Large intestine (tissue), 3 donors: Measurements from ENCODE around the gene GALNT1. TPM values are rescaled to one million over a fixed set of nuclear protein-coding genes. Genes with fewer than 3 reads are reported as not detected.

ENCODE experiments used
- DNase-seq, 2 donors: peaks; one replicate each; pipeline versions ENCODE4 v3.0.0 to v3.0.0-alpha.2; 2013
- H3K27ac ChIP-seq: one replicate; pipeline ENCODE4 v1.5.1; 2013; ENCODE audit warnings: low read length
- H3K27me3 ChIP-seq: 2 replicates; pipeline ENCODE4 v1.6.1; 2013; ENCODE audit warnings: low read length; ENCODE audit not compliant: control insufficient read depth, insufficient read depth
- H3K36me3 ChIP-seq: 2 replicates; pipeline ENCODE4 v1.6.1; 2013; ENCODE audit warnings: low read length; ENCODE audit not compliant: control insufficient read depth, insufficient read depth
- H3K4me1 ChIP-seq: one replicate; pipeline ENCODE4 v1.6.1; 2013; ENCODE audit warnings: low read length; ENCODE audit not compliant: control insufficient read depth, insufficient read depth
- H3K4me3 ChIP-seq: one replicate; pipeline ENCODE4 v1.5.1; 2013; ENCODE audit warnings: low read length
- H3K9me3 ChIP-seq: one replicate; pipeline ENCODE4 v1.6.1; 2013; ENCODE audit warnings: mild to moderate bottlenecking, low read depth, low read length, moderate library complexity; ENCODE audit not compliant: control insufficient read depth
- WGBS: methylation state at CpG from one replicate; pipeline ENCODE4 v1.1.5; 2013; ENCODE audit warnings: low lambda C conversion rate; ENCODE audit not compliant: insufficient coverage; 5-methylcytosine and 5-hydroxymethylcytosine counted together
- polyA plus RNA-seq: library from polyadenylated mRNA; unstranded; fragments of 120-200 nt; gene quantifications from one replicate; pipeline ENCODE4 v1.2.1, GENCODE V29; 2013

The GALNT1 gene
- polyA plus RNA-seq, 1 donor = 124 TPM

DNA sequence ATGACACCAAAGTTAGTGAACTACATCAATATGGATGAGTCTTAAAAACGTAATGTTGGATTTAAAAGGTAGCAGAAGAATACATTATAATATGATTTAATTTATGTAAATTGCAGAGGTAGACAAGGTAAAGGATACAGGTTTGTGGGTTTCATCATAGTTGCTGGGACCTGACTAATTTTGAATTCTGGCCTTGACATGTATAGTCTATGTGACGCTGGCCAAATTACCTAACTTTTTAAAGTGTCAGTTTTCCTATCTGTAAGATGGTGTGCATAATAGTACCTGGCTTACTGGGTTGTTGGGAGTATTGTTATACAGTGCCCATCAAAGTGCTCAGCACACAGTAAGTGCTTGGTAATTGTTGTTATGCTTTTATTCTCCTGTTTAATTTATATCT lies 34.5 kb downstream of the GALNT1 start:
- no peak overlapping the region for H3K4me3 ChIP-seq
- no peaks in the 10 kb centered on the region for H3K27me3 ChIP-seq
- no peak overlapping the region for H3K27ac ChIP-seq
- no peak for DNase-seq
- H3K9me3 ChIP-seq = no peaks in the 10 kb centered on the region
- peaks cover 10% of the 10 kb centered on the region for H3K4me1 ChIP-seq
- no peaks in the 10 kb centered on the region for H3K36me3 ChIP-seq
- 100% methylated on average over 1 of the region's 2 CpGs for WGBS

DNA sequence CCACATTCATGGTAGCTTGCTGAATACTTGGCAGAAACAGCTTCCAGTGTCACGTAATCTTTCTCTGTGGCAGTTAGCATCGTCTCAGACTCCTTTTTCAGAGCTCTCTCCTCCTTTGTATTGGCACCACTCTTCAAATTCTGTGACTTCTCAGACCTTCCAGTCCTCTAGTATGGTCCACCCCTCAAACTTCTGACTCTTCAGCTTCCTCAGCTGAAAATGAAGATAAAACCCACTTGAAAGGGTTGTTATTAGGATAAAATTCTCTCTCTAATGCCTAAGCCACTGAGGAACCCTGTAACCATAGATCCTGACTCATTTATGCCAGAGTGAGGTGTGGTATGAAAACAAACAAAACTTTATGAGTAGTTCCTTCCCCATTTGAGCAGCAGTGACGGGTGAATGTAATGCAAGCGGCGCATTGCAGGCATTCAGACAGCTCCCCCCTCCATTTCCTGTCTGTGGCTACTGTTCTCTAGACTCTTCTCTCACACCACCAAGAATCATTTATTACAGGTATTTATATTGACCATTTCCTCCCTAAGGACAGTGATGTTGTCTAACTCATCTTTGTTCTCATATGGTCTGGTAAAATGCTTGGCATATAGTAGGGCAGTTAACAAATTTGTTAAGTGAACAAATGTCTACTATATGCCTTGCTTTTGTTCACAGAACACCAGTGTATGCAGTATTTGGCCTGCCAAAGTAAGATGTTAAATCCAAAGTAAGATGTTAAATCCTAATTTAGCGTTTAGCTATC lies 35.3 kb downstream of the GALNT1 start:
- peaks cover 10% of the 10 kb centered on the region for H3K4me1 ChIP-seq
- H3K4me3 ChIP-seq = no peak overlapping the region
- no peaks in the 10 kb centered on the region for H3K27me3 ChIP-seq
- H3K27ac ChIP-seq = peak overlapping the region; percentile 22
- H3K36me3 ChIP-seq = no peaks in the 10 kb centered on the region
- no peaks in the 10 kb centered on the region for H3K9me3 ChIP-seq
- DNase-seq = peak; percentile 18 to 61
- WGBS = 75% methylated on average over 1 of the region's 6 CpGs

DNA sequence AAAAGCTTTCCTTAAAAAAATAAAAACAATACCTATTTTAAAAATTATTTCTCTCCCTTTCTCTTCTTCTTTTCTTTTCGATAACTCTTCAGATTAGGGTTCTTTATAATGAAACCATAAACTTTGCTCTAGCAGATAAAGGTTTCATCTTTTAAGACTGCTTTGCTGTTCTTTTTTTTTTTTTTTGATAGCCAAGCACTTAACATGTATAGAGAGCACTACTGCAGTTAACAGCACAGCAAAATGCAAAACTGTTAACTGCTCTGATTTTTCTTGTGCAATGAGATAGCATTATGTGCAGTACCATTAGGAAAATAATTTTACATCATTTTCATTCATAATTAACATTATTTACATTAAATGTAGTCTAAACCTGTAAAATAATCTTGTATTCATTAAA lies 36.3 kb downstream of the GALNT1 start:
- Histone ChIP-seq H3K4me3 (no peak overlapping the region), H3K4me1 (peaks cover 10% of the 10 kb centered on the region)

DNA sequence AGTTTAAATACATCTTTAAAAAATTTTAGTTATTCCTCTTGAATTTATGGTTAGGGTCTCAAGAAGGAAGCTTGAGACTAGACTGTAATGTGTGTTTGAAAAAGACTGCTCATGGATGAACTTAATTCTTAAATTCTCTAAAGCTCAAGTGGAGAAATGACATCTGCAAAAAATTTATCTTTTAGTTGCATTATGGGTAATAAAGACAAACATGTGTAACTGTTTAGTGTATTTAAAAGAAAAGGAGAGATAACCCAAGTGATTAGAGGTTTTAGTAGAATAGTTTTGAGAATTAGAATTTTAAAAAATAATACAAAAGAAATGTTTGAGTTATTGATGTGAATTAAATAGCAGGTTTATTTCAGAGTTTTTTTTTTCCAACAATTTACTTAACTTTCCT lies 36.7 kb downstream of the GALNT1 start:
- Histone ChIP-seq H3K9me3 (no peaks in the 10 kb centered on the region), H3K4me1 (peaks cover 10% of the 10 kb centered on the region), H3K36me3 (no peaks in the 10 kb centered on the region), H3K4me3 (no peak overlapping the region), H3K27me3 (no peaks in the 10 kb centered on the region), H3K27ac (no peak overlapping the region)
- no peak for DNase-seq

More for the DNA sequence above, 36.3 kb downstream of the GALNT1 start:
- no peak for DNase-seq
- H3K27ac ChIP-seq = no peak overlapping the region
- H3K36me3 ChIP-seq = no peaks in the 10 kb centered on the region
- H3K27me3 ChIP-seq = no peaks in the 10 kb centered on the region
- H3K9me3 ChIP-seq = no peaks in the 10 kb centered on the region
- 100% methylated on average over 1 of the region's 1 CpG for WGBS

DNA sequence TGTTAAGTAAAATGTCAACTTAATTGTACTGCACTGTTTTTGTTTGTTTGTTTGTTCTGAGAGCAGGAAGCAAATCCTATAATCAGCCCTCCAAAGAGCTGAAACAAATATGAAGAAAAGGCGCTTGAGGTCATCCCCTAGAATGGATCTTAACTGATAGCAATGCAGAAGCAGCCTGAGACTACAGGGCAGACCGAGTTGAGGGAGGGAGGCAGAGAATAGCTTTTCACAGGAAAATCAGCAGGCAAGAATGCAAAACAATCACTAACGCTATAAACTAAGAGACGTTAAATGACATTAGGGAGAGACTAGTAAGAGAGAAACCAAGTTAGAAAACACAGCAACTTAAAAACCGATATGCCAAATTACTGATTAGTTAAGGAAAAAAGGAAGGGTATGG lies 37.2 kb downstream of the GALNT1 start:
- no peaks in the 10 kb centered on the region for H3K9me3 ChIP-seq
- 69% methylated on average over 5 of the region's 5 CpGs for WGBS
- H3K36me3 ChIP-seq = no peaks in the 10 kb centered on the region
- H3K27me3 ChIP-seq = no peaks in the 10 kb centered on the region
- no peak overlapping the region for H3K4me3 ChIP-seq
- DNase-seq = no peak
- peaks cover 10% of the 10 kb centered on the region for H3K4me1 ChIP-seq
- no peak overlapping the region for H3K27ac ChIP-seq

DNA sequence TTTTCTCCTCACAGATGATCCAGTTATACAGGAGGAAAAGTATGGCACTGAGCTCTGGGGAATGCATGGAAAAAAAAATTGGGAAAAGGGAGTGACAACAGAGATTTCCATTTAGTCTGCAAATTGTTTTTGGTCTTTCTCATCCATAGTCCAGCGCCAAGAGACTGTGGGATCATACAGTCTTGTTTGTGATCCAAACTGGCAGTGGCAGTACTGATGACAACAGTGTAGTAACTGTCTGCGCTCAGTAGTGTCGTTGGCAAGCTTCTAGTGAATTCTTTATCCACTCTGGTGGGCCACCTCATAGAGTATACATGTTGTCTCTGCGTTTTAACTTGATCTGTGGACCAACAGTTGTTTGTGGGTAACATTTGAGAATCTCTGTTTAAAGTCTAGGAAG lies 37.9 kb downstream of the GALNT1 start:
- Histone ChIP-seq H3K4me1 (peaks cover 10% of the 10 kb centered on the region), H3K9me3 (no peaks in the 10 kb centered on the region), H3K27ac (no peak overlapping the region), H3K36me3 (no peaks in the 10 kb centered on the region), H3K4me3 (no peak overlapping the region), H3K27me3 (no peaks in the 10 kb centered on the region)
- WGBS = no CpG with 5 or more reads among the region's 4 CpGs
- no peak for DNase-seq

DNA sequence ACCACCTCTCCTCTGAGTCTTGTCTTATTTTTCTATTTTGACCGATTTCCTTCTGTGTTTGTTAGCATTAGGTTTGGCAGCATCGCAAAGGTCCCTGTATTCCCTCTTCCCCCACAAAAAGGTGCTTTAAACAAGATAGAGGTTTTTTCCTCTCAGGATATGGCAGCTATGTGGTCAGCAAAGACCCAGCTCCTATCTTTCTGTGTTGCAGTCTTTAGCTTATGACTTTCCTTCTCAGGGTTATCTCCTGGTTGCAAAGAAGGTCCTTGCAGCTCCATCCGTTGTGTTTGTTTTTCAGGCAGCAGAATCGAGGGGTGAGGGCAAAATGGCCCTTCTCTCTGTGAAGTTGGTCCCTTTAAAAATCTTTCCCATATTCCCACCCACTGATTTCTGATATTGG lies 38.4 kb downstream of the GALNT1 start:
- WGBS = 83% methylated on average over 1 of the region's 4 CpGs
- H3K36me3 ChIP-seq = no peaks in the 10 kb centered on the region
- no peaks in the 10 kb centered on the region for H3K9me3 ChIP-seq
- H3K4me3 ChIP-seq = no peak overlapping the region
- no peak for DNase-seq
- H3K27ac ChIP-seq = no peak overlapping the region
- H3K27me3 ChIP-seq = no peaks in the 10 kb centered on the region
- H3K4me1 ChIP-seq = peaks cover 10% of the 10 kb centered on the region

DNA sequence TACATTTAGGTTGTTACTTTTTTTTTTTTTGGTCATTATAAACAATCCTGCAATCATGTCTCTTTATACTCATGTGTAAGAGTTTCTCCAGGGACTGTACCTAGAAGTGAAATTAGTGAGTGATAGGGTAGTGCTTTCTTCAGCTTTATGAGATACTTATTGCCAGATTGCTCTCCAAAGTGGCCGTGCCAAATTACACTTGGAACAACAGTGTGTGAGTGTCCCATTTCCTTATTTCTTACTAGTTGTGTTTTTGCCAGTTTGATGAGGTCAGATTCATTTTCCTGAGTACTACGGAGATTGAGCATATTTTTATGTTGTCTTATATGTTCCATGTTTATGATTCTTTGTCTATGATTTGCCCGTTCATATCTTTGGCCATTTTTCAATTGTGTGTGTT lies 39.2 kb downstream of the GALNT1 start:
- H3K27ac ChIP-seq = no peak overlapping the region
- peaks cover 10% of the 10 kb centered on the region for H3K4me1 ChIP-seq
- DNase-seq = no peak
- H3K36me3 ChIP-seq = no peaks in the 10 kb centered on the region
- H3K4me3 ChIP-seq = no peak overlapping the region
- WGBS = 100% methylated on average over 2 of the region's 3 CpGs
- peaks cover 2% of the 10 kb centered on the region for H3K9me3 ChIP-seq
- no peaks in the 10 kb centered on the region for H3K27me3 ChIP-seq

DNA sequence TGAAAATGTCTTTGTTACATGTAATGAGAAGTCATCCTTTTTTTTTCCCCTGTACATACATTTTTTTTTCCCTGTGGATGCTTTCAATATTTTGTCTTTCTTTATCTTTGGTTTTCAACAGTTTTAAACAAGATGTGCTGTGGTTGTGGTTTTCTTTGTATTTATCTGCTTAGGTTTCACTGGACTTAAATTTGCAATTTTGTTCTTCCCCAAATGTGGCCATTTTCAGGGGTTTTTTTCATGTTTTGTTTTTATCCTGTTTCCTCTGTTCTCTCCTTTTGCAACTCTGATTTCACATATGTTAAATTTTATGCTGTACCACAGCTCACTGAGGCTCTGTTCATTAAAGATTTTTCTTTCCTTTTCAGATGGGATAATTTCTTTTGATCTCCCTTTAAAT lies 41.7 kb downstream of the GALNT1 start:
- Histone ChIP-seq H3K36me3 (no peaks in the 10 kb centered on the region), H3K27ac (no peak overlapping the region), H3K27me3 (no peaks in the 10 kb centered on the region), H3K9me3 (peaks cover 13% of the 10 kb centered on the region), H3K4me1 (no peaks in the 10 kb centered on the region), H3K4me3 (no peak overlapping the region)
- no peak for DNase-seq

DNA sequence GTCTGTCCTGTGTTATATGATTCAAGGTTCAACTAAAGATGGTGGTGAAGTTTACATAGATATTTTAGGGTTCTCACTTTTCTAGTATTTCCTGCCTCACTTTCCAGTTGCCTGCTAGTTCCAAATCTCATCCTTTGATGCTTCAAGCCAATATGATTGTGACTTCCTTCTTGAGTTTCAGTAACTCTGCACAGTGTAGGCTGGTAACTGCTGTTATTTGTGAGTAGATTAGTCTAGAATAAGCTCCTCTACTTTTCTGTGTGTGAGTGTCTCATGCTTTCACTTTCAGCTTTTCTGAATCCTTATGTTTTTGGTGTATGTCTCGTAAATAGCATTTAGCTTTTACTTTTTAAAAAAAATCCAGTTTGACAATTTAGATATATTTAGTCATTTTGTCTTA lies 42.6 kb downstream of the GALNT1 start:
- Histone ChIP-seq H3K27me3 (no peaks in the 10 kb centered on the region), H3K9me3 (peaks cover 13% of the 10 kb centered on the region), H3K4me3 (no peak overlapping the region), H3K4me1 (no peaks in the 10 kb centered on the region), H3K27ac (no peak overlapping the region), H3K36me3 (no peaks in the 10 kb centered on the region)
- 88% methylated on average over 1 of the region's 1 CpG for WGBS
- no peak for DNase-seq

DNA sequence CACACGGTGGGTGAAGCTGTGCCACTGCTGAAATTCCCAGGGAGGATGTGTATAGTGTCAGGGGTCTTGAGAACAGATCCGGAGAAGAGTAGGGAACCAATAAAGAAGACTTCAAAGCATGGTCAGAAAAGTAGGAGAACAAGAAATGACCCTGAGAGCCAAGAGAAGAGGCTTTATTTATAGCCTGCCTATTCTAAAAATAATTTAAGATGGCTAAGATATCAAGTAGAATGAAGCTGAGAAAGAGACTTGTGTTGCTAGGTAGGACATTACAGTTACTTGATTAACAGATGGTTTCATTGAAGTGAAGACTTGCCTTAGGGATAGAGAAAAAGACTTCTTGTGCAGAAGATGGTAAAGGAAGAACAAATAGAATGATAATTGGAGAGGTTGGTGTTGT lies 43.7 kb downstream of the GALNT1 start:
- Histone ChIP-seq H3K4me3 (no peak overlapping the region), H3K4me1 (no peaks in the 10 kb centered on the region), H3K27me3 (no peaks in the 10 kb centered on the region), H3K9me3 (peaks cover 13% of the 10 kb centered on the region), H3K36me3 (no peaks in the 10 kb centered on the region), H3K27ac (no peak overlapping the region)
- WGBS = 100% methylated on average over 2 of the region's 2 CpGs
- no peak for DNase-seq
